ENCODE data around the gene APOA5. TPM values are rescaled to one million over a fixed set of nuclear protein-coding genes. Genes with fewer than 3 reads are reported as not detected.

Gene APOA5
- total and polyA plus RNA-seq, 2 of the 13 experiments (the other 11 are each of a cell fraction or from before 2014, with no cell fraction given): 44.0 to 49.1 TPM

GRCh38 chr11:116825854-116826750, 34.4 kb upstream of the APOA5 start (continued):
- no peak; the same call in 1 of the 2 replicates for TF ChIP-seq ZBTB14 (CRISPR knock-in tag; IDR thresholded peaks at IDR 0.05)
- no peak for TF ChIP-seq KLF16 (CRISPR knock-in tag; IDR thresholded peaks at IDR 0.05)
- no peak for TF ChIP-seq RBAK (CRISPR knock-in tag; IDR thresholded peaks at IDR 0.05)
- TF ChIP-seq ZNF143 (CRISPR knock-in tag; IDR thresholded peaks at IDR 0.05): no peak
- TF ChIP-seq MNT (IDR thresholded peaks at IDR 0.05): no peak
- TF ChIP-seq MLX (CRISPR knock-in tag; IDR thresholded peaks at IDR 0.05): peak; percentile 14; the same call in 1 of the 2 replicates
- TF ChIP-seq ZMYM2 (CRISPR knock-in tag; IDR thresholded peaks at IDR 0.05): no peak
- peak; percentile 19; the same call in 1 of the 2 replicates for TF ChIP-seq MYNN (CRISPR knock-in tag; IDR thresholded peaks at IDR 0.05; ENCODE audit: low read depth)
- TF ChIP-seq ZSCAN21 (CRISPR knock-in tag; IDR thresholded peaks at IDR 0.05; ENCODE audit: borderline replicate concordance): peak; percentile 82
- no peak for TF ChIP-seq FOXK2 (IDR thresholded peaks at IDR 0.05)
- no peak for TF ChIP-seq ZNF781 (CRISPR knock-in tag; IDR thresholded peaks at IDR 0.05; ENCODE audit: borderline replicate concordance, not compliant biosample characterization)
- no peak for TF ChIP-seq MED1 (CRISPR knock-in tag; IDR thresholded peaks at IDR 0.05)
- no peak for TF ChIP-seq SRSF4 (IDR thresholded peaks at IDR 0.05; ENCODE audit: low read depth, low read length, poor library complexity, severe bottlenecking)
- no peak for TF ChIP-seq GMEB1 (CRISPR knock-in tag; IDR thresholded peaks at IDR 0.05; ENCODE audit: borderline replicate concordance)
- no peak for TF ChIP-seq NR3C1 (CRISPR knock-in tag; IDR thresholded peaks at IDR 0.05)
- no peak for TF ChIP-seq SRSF9 (IDR thresholded peaks at IDR 0.05; ENCODE audit: borderline replicate concordance, insufficient read depth, low read depth, low read length, poor library complexity, severe bottlenecking)
- TF ChIP-seq ISX (CRISPR knock-in tag; conservative IDR thresholded peaks at IDR 0.05): no peak
- TF ChIP-seq SNAPC5 (CRISPR knock-in tag; IDR thresholded peaks at IDR 0.05; ENCODE audit: borderline replicate concordance): no peak
- 0 out of 2 replicates have a peak, but pooled peaks have one; percentile 4 for TF ChIP-seq TSC22D2 (CRISPR knock-in tag; IDR thresholded peaks at IDR 0.05; ENCODE audit: borderline replicate concordance)
- no peak for TF ChIP-seq RBM22 (optimal IDR thresholded peaks at IDR 0.05; ENCODE audit: low read length)
- TF ChIP-seq NR2C2 (CRISPR knock-in tag; IDR thresholded peaks at IDR 0.05; ENCODE audit: borderline replicate concordance): no peak
- TF ChIP-seq ZNF235 (CRISPR knock-in tag; IDR thresholded peaks at IDR 0.05; ENCODE audit: borderline replicate concordance): no peak

Data from HepG2 (cell line).